HUES64 (cell line): ENCODE measurements around the gene ANKRD39.

Experiments
- H3K27ac ChIP-seq: 2 replicates; pipeline ENCODE4 v1.7.0; 2013; ENCODE audit warnings: low read depth, low read length, inconsistent platforms
- H3K27me3 ChIP-seq: 2 replicates; pipeline ENCODE4 v1.6.1; 2013; ENCODE audit warnings: mild to moderate bottlenecking, low read length; ENCODE audit not compliant: insufficient read depth
- H3K36me3 ChIP-seq: 2 replicates; pipeline ENCODE4 v1.6.1; 2013; ENCODE audit warnings: mild to moderate bottlenecking, low read length; ENCODE audit not compliant: insufficient read depth
- H3K4me1 ChIP-seq: 2 replicates; pipeline ENCODE4 v1.6.1; 2013; ENCODE audit warnings: mild to moderate bottlenecking, low read length, moderate library complexity; ENCODE audit not compliant: insufficient read depth
- H3K4me3 ChIP-seq: 2 replicates; pipeline ENCODE4 v1.5.1; 2013; ENCODE audit warnings: mild to moderate bottlenecking, low read length, moderate library complexity
- H3K9ac ChIP-seq: 2 replicates; pipeline ENCODE4 v1.6.1; 2013; ENCODE audit warnings: mild to moderate bottlenecking, low read depth, low read length
- H3K9me3 ChIP-seq: 2 replicates; pipeline ENCODE4 v1.6.1; 2013; ENCODE audit warnings: low read depth, low read length; ENCODE audit not compliant: insufficient read depth
- WGBS: fragments of 150-250, 120-280 bp; methylation state at CpG from one replicate; pipeline ENCODE4 v1.1.7; 2013; ENCODE audit warnings: missing lambda C conversion rate; 5-methylcytosine and 5-hydroxymethylcytosine counted together

Gene ANKRD39

DNA sequence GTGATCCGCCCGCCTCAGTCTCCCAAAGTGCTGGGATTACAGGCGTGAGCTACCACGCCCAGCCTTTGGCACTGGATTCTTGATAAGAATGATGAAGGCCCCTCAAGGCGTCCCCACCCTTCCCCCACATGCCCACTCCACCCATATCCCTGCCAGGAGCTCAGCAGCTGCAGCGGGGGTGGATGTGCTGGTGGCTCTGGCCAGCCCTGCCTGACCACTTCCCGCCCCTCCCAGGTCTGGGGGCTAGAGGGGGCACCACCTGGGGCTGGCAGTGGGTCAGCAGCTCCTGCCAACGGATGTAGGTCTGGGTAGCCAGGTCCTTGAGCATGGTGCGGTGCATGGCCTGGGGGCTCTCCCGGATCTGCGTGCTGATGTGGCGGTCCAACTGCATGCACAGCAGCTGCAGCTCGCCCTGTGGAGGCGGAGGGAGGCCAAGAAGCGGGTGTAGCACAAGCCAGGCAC is 19.8 kb upstream of the ANKRD39 start:
- H3K9ac ChIP-seq, result no peak overlapping the region
- H3K36me3 ChIP-seq, result no peaks in the 10 kb centered on the region
- H3K4me1 ChIP-seq, result peaks cover 64% of the 10 kb centered on the region
- 88% methylated on average over 15 of the region's 15 CpGs for WGBS
- no peak overlapping the region for H3K27ac ChIP-seq
- H3K4me3 ChIP-seq, result no peak overlapping the region
- no peaks in the 10 kb centered on the region for H3K27me3 ChIP-seq
- H3K9me3 ChIP-seq, result no peaks in the 10 kb centered on the region

DNA sequence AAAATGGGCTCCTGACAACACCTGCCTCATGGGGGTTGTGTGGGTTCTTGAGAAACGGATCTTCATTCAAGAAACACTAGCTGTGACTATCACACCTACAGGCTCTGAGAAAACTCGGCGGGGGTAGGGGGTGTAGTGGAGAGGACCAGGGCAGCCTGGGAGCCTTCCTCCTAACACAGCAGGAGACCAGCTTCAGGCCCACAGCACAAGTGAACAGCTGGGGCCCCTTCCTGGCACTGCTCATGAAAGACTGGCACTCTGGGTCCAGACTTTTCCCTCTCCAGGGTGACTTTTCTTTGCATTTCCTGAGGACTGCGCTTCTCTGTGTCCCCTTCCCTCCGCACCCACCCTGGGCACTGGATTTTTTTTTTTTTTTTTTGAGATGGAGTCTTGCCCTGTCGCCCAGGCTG is 19.2 kb upstream of the ANKRD39 start:
- Histone ChIP-seq H3K36me3 (no peaks in the 10 kb centered on the region), H3K27me3 (no peaks in the 10 kb centered on the region), H3K4me1 (peaks cover 59% of the 10 kb centered on the region), H3K4me3 (no peak overlapping the region), H3K27ac (no peak overlapping the region), H3K9me3 (no peaks in the 10 kb centered on the region), H3K9ac (no peak overlapping the region)
- 87% methylated on average over 5 of the region's 6 CpGs for WGBS

DNA sequence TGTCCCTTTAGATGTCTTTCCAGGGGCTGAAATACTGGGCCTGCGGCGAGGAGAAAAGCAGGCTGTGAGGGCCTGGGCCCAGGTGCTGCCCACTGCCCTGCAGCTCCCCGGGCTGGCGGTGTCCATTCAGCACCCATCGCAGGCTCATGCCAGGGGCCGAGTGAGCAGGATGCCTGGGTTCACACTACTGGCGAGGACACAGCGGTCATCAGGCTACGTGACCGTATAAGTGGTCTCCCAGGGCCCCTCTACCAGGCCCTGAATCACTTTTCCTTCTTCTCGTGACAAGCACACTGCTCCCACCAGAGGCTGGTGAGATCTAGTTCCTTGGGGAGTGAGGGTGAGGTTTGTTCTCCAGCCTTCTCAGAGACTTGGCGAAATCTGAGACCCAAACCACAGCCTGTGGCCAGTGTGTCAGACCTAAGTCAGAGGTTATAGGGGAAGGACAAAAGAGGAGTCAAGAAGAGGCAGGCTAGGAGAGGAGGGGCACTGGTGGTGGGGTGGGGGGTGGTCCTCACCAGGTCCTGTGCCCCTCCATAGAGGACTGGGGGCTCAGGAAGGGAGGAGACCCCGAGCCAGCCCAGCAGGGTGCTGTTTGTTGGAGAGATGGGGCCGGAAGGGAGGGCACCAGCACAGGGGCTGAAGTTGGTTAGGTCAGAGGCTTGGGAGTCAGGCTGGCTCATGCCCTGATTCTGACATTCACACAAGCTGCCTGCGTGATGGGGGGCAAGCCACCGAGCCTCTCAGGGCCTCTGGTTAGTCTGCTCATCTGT is 18.6 kb upstream of the ANKRD39 start:
- no peak overlapping the region for H3K4me3 ChIP-seq
- H3K9me3 ChIP-seq, result no peaks in the 10 kb centered on the region
- no peaks in the 10 kb centered on the region for H3K36me3 ChIP-seq
- peak overlapping the region; percentile 59 for H3K27ac ChIP-seq
- WGBS, result 83% methylated on average over 16 of the region's 16 CpGs
- H3K4me1 ChIP-seq, result peaks cover 54% of the 10 kb centered on the region
- no peaks in the 10 kb centered on the region for H3K27me3 ChIP-seq
- H3K9ac ChIP-seq, result no peak overlapping the region

DNA sequence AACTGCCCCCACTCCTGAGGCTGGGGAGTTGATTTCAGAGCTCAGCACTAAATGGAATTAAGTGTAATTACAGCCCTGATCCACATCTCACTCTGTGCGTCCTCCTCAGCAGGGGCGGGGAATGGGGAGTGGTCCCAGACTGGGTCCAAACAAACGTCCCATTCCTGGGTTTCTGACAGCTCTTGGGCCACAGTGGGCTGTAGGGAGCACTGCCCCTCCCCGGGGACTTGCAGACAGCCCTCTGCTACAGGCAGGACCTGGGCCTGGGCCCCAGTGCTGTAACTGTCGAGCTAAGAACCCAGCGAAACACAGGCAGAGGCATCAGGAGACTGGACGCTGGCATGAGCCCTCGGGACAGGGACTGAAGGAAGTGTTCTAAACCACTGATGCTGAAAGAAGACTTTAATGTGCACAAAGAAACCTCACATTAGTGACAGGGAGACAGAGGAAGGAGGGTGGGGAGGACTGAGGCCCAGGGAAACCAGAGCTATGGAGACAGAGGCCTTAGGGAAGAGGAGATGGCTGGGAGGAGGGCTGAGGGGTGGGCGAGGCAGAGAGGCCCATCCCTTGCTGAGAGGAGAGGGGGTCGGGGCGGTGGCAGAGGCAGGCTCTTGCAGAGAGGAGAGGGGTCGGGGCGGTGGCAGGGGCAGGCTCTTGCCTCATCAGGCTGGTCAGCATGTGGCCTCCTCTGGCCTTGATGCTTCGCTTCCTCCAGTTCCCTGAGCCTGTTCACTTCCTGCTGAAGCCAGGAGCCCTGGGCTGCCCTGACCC is 17.9 kb upstream of the ANKRD39 start:
- peaks cover 54% of the 10 kb centered on the region for H3K4me1 ChIP-seq
- H3K4me3 ChIP-seq, result no peak overlapping the region
- no peaks in the 10 kb centered on the region for H3K9me3 ChIP-seq
- 0 out of 2 replicates have a peak overlapping the region, but pooled peaks have one; percentile 59 for H3K27ac ChIP-seq
- WGBS, result 44% methylated on average over 14 of the region's 14 CpGs
- H3K9ac ChIP-seq, result no peak overlapping the region
- H3K27me3 ChIP-seq, result peaks cover 2% of the 10 kb centered on the region; the same call in 1 of the 2 replicates
- no peaks in the 10 kb centered on the region for H3K36me3 ChIP-seq

DNA sequence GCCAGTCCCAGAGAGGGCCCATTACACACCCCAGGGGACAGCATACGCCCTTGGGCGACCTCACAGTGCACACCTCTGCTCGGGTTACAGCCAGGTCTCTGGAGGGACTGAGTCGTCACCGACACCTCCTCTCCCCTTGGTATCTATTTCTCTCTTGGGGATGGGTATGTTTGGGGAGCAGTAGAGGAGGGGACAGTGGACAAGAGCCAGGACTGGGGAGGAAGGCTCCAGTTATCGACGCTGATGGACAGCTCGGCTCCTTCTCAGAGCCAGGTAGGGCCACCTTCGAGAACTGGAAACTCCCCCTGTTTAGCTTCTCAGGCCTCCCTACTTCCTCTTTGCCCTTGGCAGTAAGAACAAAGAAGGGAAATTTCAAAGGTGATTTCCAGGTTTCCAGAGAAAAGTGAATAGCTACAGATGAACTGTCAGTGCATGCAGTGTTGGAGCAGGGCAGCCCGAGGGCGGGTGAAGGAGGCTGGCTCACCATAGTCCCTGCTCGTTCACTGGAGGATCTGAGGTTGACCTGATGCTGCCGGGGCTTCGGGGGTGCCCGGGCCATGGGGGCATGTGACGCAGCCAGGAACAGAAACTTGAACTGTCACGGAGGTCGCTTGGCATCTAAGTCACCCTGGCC is 16.5 kb upstream of the ANKRD39 start:
- H3K36me3 ChIP-seq, result no peaks in the 10 kb centered on the region
- H3K9ac ChIP-seq, result no peak overlapping the region
- H3K4me3 ChIP-seq, result no peak overlapping the region
- peaks cover 52% of the 10 kb centered on the region for H3K4me1 ChIP-seq
- WGBS, result 69% methylated on average over 18 of the region's 18 CpGs
- peaks cover 5% of the 10 kb centered on the region; the same call in 1 of the 2 replicates for H3K27me3 ChIP-seq
- H3K9me3 ChIP-seq, result no peaks in the 10 kb centered on the region
- no peak overlapping the region for H3K27ac ChIP-seq

DNA sequence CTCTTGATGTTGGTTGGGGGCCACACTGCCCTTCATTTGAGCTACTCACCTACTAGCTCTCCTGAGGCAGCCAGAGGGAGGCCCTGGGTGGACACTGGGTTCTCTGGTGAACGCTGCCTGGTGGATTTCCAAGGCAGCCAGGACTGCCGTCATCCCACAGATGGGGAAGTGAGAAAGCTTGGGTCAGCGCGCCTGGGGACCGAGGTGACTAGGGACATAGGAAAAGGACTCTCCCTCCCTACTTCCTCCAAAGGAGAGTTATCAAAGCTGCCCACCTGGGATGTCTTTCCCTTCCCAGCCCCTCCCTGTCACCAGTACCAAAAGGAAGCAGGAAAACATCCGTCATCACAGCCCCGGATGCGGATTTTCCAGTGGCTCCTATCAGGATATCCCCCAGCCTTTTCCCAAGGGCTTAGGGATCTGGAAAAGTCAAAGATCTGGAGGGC is 15.9 kb upstream of the ANKRD39 start:
- H3K4me3 ChIP-seq, result no peak overlapping the region
- H3K36me3 ChIP-seq, result no peaks in the 10 kb centered on the region
- WGBS, result 69% methylated on average over 8 of the region's 8 CpGs
- no peak overlapping the region for H3K27ac ChIP-seq
- peaks cover 52% of the 10 kb centered on the region for H3K4me1 ChIP-seq
- H3K9ac ChIP-seq, result no peak overlapping the region
- peaks cover 5% of the 10 kb centered on the region; the same call in 1 of the 2 replicates for H3K27me3 ChIP-seq
- no peaks in the 10 kb centered on the region for H3K9me3 ChIP-seq

DNA sequence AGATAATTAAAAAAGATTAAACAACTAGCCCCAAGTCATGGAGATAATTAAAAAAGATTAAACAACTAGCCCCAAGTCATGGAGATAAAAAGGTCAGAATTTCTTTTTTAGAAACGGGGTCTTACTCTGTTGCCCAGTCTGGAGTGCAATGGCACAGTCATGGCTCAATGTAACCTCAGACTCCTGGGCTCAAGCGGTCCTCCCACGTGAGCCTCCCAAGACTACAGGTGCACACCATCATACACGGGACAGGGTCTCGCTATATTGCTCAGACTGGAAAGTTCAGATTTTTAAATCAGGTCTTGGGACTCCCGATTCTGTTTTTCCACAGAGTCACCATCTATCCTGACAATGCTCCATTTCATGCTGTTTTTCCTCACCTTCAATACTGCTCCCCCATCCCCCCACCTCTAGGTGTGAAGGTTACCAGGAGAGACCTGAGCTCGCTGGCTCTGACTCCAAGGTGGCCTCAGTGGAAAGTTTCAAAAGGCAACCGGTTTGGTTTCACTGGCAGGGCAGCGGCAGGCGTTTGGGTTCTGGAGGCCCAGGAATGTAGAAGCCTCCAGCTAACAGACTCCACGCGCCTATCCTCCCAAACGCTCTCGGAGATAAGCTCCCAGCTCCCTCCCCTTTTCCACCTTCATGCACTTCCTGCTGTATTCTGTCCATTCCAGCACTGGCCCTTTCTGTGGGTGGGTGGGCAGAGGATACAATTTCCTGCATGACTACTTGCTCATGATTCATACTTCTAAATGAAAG is 15.0 kb upstream of the ANKRD39 start:
- H3K9me3 ChIP-seq, result no peaks in the 10 kb centered on the region
- H3K36me3 ChIP-seq, result no peaks in the 10 kb centered on the region
- no peak overlapping the region for H3K27ac ChIP-seq
- 70% methylated on average over 14 of the region's 14 CpGs for WGBS
- H3K4me3 ChIP-seq, result no peak overlapping the region
- H3K4me1 ChIP-seq, result peaks cover 53% of the 10 kb centered on the region
- no peak overlapping the region for H3K9ac ChIP-seq
- H3K27me3 ChIP-seq, result peaks cover 5% of the 10 kb centered on the region; the same call in 1 of the 2 replicates

DNA sequence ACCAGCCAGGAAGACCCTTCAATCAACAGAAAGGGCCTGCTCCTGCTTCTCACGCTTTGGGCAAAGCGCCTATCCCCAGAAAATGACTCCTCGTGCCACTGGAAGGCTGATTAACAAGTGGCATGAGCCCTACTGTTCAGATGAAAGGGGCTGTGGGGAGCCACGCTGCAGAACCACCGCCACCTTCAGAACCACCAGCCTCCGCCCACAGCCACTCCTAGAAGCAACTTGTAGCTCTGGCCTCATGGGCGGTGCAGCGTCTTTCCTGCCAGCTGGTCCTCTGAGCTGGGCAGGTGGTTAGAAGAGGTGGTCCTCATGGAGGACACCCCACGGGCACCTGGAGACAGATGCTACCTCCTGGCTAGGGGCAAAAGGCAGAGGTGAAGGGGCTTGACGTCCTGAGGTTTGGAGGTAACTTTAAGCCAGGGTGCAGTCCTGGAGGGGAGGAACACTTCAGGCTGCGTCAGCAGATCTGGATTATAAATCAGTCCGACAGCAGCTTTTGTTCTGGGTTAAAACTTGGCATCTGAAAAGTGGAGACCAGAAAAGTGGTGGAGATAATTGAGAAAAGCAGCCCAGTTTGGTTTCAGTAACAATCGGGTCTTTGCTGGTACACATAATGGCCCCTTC is 12.9 kb upstream of the ANKRD39 start:
- H3K9ac ChIP-seq, result peak overlapping the region; percentile 18
- H3K27ac ChIP-seq, result no peak overlapping the region
- H3K36me3 ChIP-seq, result peaks cover 19% of the 10 kb centered on the region
- no peaks in the 10 kb centered on the region for H3K9me3 ChIP-seq
- 41% methylated on average over 13 of the region's 13 CpGs for WGBS
- H3K4me3 ChIP-seq, result peak overlapping the region; percentile 96
- H3K4me1 ChIP-seq, result peaks cover 43% of the 10 kb centered on the region
- H3K27me3 ChIP-seq, result peaks cover 5% of the 10 kb centered on the region; the same call in 1 of the 2 replicates

DNA sequence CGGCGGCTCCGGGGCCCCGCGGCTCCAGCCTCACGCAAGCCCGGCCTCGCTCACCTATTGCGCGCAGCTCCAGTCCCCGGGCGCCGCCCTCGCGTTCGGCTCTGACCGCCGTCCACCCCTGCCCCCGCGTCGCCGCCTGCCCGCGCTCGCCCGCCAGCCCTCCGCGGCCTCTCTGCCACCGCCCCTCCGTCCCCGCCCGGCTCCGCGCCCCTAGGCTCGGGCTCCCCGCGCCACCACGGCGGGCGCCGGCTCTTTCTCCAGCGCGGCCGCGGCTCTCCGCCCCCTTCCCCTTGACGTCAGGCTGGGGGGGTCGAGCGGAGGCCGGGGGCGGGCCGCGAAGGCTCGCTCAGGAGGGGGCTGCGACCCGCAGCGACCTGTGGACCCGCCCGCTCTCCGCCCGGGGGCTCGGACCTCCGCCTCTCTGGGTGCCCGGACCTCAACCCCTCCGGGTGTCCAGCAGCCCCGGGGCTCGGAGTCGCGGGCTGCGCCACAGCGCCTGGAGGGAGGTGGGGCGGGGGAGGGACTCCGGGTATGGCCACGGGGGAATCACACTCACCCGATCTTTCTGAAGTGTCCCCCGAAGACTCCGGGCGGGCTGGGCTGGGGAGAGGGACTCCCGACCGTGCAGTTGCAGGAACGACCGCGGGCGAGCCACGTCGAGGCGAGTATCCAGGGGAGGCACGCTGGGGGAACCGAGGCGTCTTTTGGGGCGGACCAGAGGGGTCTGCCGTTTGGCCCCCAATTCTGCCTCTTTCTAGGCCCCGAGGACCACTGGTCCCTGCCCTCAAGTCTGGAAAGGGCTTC is 12.2 kb upstream of the ANKRD39 start, which contains the start of gene SEMA4C:
Gene SEMA4C, minus strand, starts transcription at position 259 of the 804 bp plus-strand sequence. CDS start 2,194 bp downstream, outside the sequence.
- Histone ChIP-seq H3K27me3 (peaks cover 5% of the 10 kb centered on the region; the same call in 1 of the 2 replicates), H3K4me1 (peaks cover 36% of the 10 kb centered on the region), H3K4me3 (peak within 1 kb of the TSS; percentile 96), H3K27ac (peak within 1 kb of the TSS; percentile 97), H3K36me3 (peaks cover 26% of the 10 kb centered on the region), H3K9ac (peak within 1 kb of the TSS; percentile 99), H3K9me3 (no peaks in the 10 kb centered on the region)
- under 1% methylated on average over 93 of the region's 93 CpGs for WGBS
